DND-41 (cell line): Measurements from ENCODE around the gene MT3.

Source experiments
- ATAC-seq: fragments of 200-7000 bp; cut with Tn5 transposase; 3 replicates; pipeline ENCODE4 v1.9.1; 2021; ENCODE audit warnings: low read depth; ENCODE audit not compliant: insufficient read depth
- DNase-seq: peaks from one replicate; pipeline ENCODE4 v3.0.0-alpha.2; 2020
- H2AFZ ChIP-seq: 2 replicates; pipeline ENCODE4 v1.6.0; 2012; ENCODE audit warnings: low read depth, low read length
- H3K27ac ChIP-seq: 2 replicates; pipeline ENCODE4 v1.5.1; 2012; ENCODE audit warnings: low read length, inconsistent platforms
- H3K27me3 ChIP-seq: fragments of 200-600 bp; sonication (generic); 2 replicates; pipeline ENCODE4 v1.6.0; 2012; ENCODE audit warnings: low read length, mild to moderate bottlenecking, inconsistent platforms; ENCODE audit not compliant: insufficient read depth, poor library complexity
- H3K36me3 ChIP-seq: 2 replicates; pipeline ENCODE4 v1.5.1; 2012; ENCODE audit warnings: low read length, inconsistent platforms; ENCODE audit not compliant: insufficient read depth
- H3K4me1 ChIP-seq: 2 replicates; pipeline ENCODE4 v1.5.1; 2012; ENCODE audit warnings: mild to moderate bottlenecking, low read length; ENCODE audit not compliant: insufficient read depth
- H3K4me2 ChIP-seq: 2 replicates; pipeline ENCODE4 v1.6.0; 2012; ENCODE audit warnings: mild to moderate bottlenecking, moderate library complexity, low read length, inconsistent platforms; ENCODE audit not compliant: insufficient read depth
- H3K4me3 ChIP-seq, 2 experiments: fragments of 200-600 bp in 1 of 2; shearing (Covaris generic) in 1 of 2; 2 replicates each; pipeline ENCODE4 v1.5.1; 2012 to 2016; ENCODE audit warnings: inconsistent platforms in 2 of 2, low read length in 2 of 2, mild to moderate bottlenecking in 2 of 2, low read depth in 1 of 2, moderate library complexity in 1 of 2
- H3K79me2 ChIP-seq: 2 replicates; pipeline ENCODE4 v1.6.0; 2012; ENCODE audit warnings: low read length, inconsistent platforms; ENCODE audit not compliant: insufficient read depth
- H3K9ac ChIP-seq: 2 replicates; pipeline ENCODE4 v1.6.0; 2012; ENCODE audit warnings: low read depth, mild to moderate bottlenecking, inconsistent platforms, low read length, moderate library complexity
- H3K9me3 ChIP-seq: 2 replicates; pipeline ENCODE4 v1.5.1; 2012; ENCODE audit warnings: low read length, moderate library complexity, mild to moderate bottlenecking, inconsistent platforms; ENCODE audit not compliant: insufficient read depth, severe bottlenecking
- H4K20me1 ChIP-seq: 2 replicates; pipeline ENCODE4 v1.6.0; 2012; ENCODE audit warnings: low read length; ENCODE audit not compliant: insufficient read depth
- CTCF ChIP-seq: IDR thresholded peaks from 2 replicates; pipeline ENCODE4 v1.5.1; 2012; ENCODE audit warnings: borderline replicate concordance, low read length, moderate library complexity, mild to moderate bottlenecking; ENCODE audit not compliant: poor library complexity, severe bottlenecking; ENCODE audit errors: extremely low read depth
- EZH2 ChIP-seq: IDR thresholded peaks from 3 replicates; pipeline ENCODE4 v1.6.1; 2012; ENCODE audit warnings: borderline replicate concordance, low read depth, mild to moderate bottlenecking, moderate library complexity, low read length, inconsistent platforms; ENCODE audit not compliant: severe bottlenecking

The MT3 gene

GRCh38 chr16:56610609-56611111 lies 21.3 kb downstream of the MT3 start:
- Histone ChIP-seq H3K4me1 (peaks cover 41% of the 10 kb centered on the region), H2AFZ (peak overlapping the region; percentile 70), H3K36me3 (no peaks in the 10 kb centered on the region), H3K79me2 (no peaks in the 10 kb centered on the region), H3K9me3 (no peaks in the 10 kb centered on the region), H3K4me2 (peak overlapping the region; percentile 89; the same call in 1 of the 2 replicates), H3K27me3 (no peaks in the 10 kb centered on the region), H3K27ac (peak overlapping the region; percentile 62; the same call in 1 of the 2 replicates), H3K9ac (no peak overlapping the region), H4K20me1 (no peaks in the 10 kb centered on the region), H3K4me3 (no peak overlapping the region)
- DNase-seq (peak; percentile 55), ATAC-seq (peak; percentile 23; the same call in 1 of the 3 replicates)
- TF ChIP-seq CTCF (no peak), EZH2 (no peak)

GRCh38 chr16:56611281-56611833 lies 22.0 kb downstream of the MT3 start:
- Histone ChIP-seq H3K79me2 (no peaks in the 10 kb centered on the region), H3K36me3 (no peaks in the 10 kb centered on the region), H2AFZ (no peak overlapping the region), H3K27me3 (no peaks in the 10 kb centered on the region), H3K27ac (0 out of 2 replicates have a peak overlapping the region, but pooled peaks have one; percentile 62), H4K20me1 (no peaks in the 10 kb centered on the region), H3K9ac (no peak overlapping the region), H3K4me1 (peaks cover 41% of the 10 kb centered on the region), H3K4me3 (no peak overlapping the region), H3K9me3 (no peaks in the 10 kb centered on the region), H3K4me2 (no peak overlapping the region)
- ATAC-seq (no peak), DNase-seq (no peak)
- TF ChIP-seq EZH2, result no peak
- TF ChIP-seq CTCF, result no peak

DNA sequence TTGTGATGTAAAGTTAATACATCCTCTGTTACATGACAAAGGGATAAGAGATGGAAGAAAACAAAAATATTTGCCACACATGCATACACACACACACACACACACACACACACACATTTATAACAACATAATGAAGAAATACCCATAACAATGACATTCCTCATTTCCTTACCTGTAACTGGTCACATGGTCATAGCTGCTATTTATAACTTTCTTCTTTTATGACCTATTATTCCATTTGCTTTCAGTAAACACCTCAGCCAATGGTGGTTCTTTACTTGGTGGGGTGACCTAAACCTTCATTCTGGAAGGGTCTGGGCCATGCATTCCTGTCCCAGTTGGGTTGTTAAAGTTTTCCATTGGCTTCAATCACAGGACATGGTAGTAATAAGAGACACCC lies 24.4 kb downstream of the MT3 start:
- Histone ChIP-seq H3K27me3 (peaks cover 7% of the 10 kb centered on the region), H3K9me3 (no peaks in the 10 kb centered on the region)
- no peak for TF ChIP-seq CTCF
- no peak for TF ChIP-seq EZH2

DNA sequence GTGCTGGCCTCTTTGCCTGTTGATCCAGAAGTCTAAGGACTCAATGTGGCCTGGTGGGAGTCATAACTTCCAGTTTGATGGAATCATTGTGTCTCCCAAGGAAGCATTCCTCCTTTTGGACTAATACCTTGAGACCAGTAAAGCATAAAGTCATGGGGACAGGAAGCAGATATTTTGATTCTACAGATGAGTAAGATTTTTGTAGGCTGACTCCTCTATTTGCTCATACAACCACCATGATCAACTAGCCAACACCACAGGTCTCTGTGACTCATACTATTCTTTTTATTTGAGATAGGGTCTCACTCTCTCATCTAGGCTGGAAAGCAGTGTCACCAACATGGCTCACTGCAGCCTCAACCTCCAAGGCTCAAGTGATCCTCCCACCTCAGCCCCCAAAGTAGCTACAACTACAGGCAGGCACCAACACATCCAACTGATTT lies 25.2 kb downstream of the MT3 start:
- DNase-seq (no peak), ATAC-seq (no peak)
- H2AFZ ChIP-seq, result no peak overlapping the region
- H3K79me2 ChIP-seq, result no peaks in the 10 kb centered on the region
- H3K9ac ChIP-seq, result no peak overlapping the region
- no peak overlapping the region for H3K4me3 ChIP-seq
- no peaks in the 10 kb centered on the region for H3K36me3 ChIP-seq
- H3K9me3 ChIP-seq, result no peaks in the 10 kb centered on the region
- no peak overlapping the region for H3K27ac ChIP-seq
- TF ChIP-seq EZH2 (no peak), CTCF (no peak)
- H3K4me1 ChIP-seq, result peaks cover 16% of the 10 kb centered on the region
- H3K4me2 ChIP-seq, result no peak overlapping the region
- no peaks in the 10 kb centered on the region for H4K20me1 ChIP-seq
- H3K27me3 ChIP-seq, result peaks cover 7% of the 10 kb centered on the region

More for the DNA sequence above, 24.4 kb downstream of the MT3 start:
- Histone ChIP-seq H3K4me1 (peaks cover 25% of the 10 kb centered on the region), H3K4me2 (no peak overlapping the region), H3K9ac (no peak overlapping the region), H3K36me3 (no peaks in the 10 kb centered on the region), H3K4me3 (no peak overlapping the region), H3K79me2 (no peaks in the 10 kb centered on the region), H3K27ac (no peak overlapping the region), H4K20me1 (no peaks in the 10 kb centered on the region), H2AFZ (no peak overlapping the region)
- DNase-seq, result no peak
- no peak for ATAC-seq
